Fibroblast of skin of abdomen (primary cell): ENCODE data around the gene SPRY4.
"Not testable (repeated sequence)": the region's sequence is repeated elsewhere in the genome, so short reads cannot be mapped to it uniquely, and the experiment has no call there.

ENCODE experiments used
- DNase-seq: peaks from one replicate; pipeline ENCODE4 v3.0.0-alpha.2; 2013

SPRY4 gene

GRCh38 chr5:142314606-142315005 is 10.2 kb downstream of the SPRY4 start:
- DNase-seq, result no peak

GRCh38 chr5:142314109-142314508 is 10.7 kb downstream of the SPRY4 start:
- no peak for DNase-seq

- DNase-seq, result no peak
Observed at GRCh38 chr5:142313682-142314081, 11.1 kb downstream of the SPRY4 start.

- no peak for DNase-seq
Observed at GRCh38 chr5:142313275-142313674, 11.5 kb downstream of the SPRY4 start.

GRCh38 chr5:142312399-142312798 is 12.4 kb downstream of the SPRY4 start:
- DNase-seq, result no peak

GRCh38 chr5:142311725-142312124 is 13.1 kb downstream of the SPRY4 start:
- no peak for DNase-seq

- no peak for DNase-seq
Observed at GRCh38 chr5:142310803-142311202, 14.0 kb downstream of the SPRY4 start.

- no peak for DNase-seq
Observed at GRCh38 chr5:142309747-142310318, 15.0 kb downstream of the SPRY4 start.

- no peak for DNase-seq
Observed at GRCh38 chr5:142308358-142308757, 16.5 kb downstream of the SPRY4 start.

GRCh38 chr5:142307146-142307890 is 17.5 kb downstream of the SPRY4 start:
- no peak for DNase-seq

GRCh38 chr5:142306077-142306502 is 18.7 kb downstream of the SPRY4 start:
- DNase-seq, result no peak

- no peak for DNase-seq
Observed at GRCh38 chr5:142305211-142305610, 19.6 kb downstream of the SPRY4 start.

GRCh38 chr5:142304013-142304701 is 20.7 kb downstream of the SPRY4 start:
- no peak for DNase-seq

GRCh38 chr5:142303565-142303964 is 21.3 kb downstream of the SPRY4 start:
- DNase-seq, result peak; percentile 51

GRCh38 chr5:142301540-142301939 is 23.3 kb downstream of the SPRY4 start:
- no peak for DNase-seq

- DNase-seq, result no peak
Observed at GRCh38 chr5:142300677-142301076, 24.1 kb downstream of the SPRY4 start.

GRCh38 chr5:142298789-142299188 is 26.0 kb downstream of the SPRY4 start:
- no peak for DNase-seq

GRCh38 chr5:142297786-142298185 is 27.0 kb downstream of the SPRY4 start:
- not testable (repeated sequence) for DNase-seq

- peak; percentile 92 for DNase-seq
Observed at GRCh38 chr5:142296914-142297417, 27.9 kb downstream of the SPRY4 start.

- DNase-seq, result no peak
Observed at GRCh38 chr5:142295960-142296860, 28.6 kb downstream of the SPRY4 start.

- DNase-seq, result no peak
Observed at GRCh38 chr5:142295084-142295758, 29.6 kb downstream of the SPRY4 start.

GRCh38 chr5:142293486-142293885 is 31.3 kb downstream of the SPRY4 start:
- no peak for DNase-seq
